HEK293 (cell line): ENCODE measurements around the gene SMIM12.
"Not testable (repeated sequence)": the region's sequence is repeated elsewhere in the genome, so short reads cannot be mapped to it uniquely, and the experiment has no call there.

ENCODE experiments used
- CTCF ChIA-PET: fragments of 350-600 bp; formaldehyde crosslinking; extraction: SDS; loops from one replicate; lab custom pipeline; 2021; ENCODE audit warnings: antibody characterized with exemption; lab: Yijun Ruan, JAX
- POLR2A ChIA-PET: fragments of 300-600 bp; formaldehyde crosslinking; extraction: SDS; loops from one replicate; lab custom pipeline; 2020; ENCODE audit warnings: antibody characterized with exemption, inconsistent platforms; lab: Yijun Ruan, JAX
- H3K27ac ChIP-seq: fragments of 200-500 bp; sonication (Bioruptor generic); 2 replicates; pipeline ENCODE4 v1.5.1; 2014; ENCODE audit warnings: low read depth, low read length, control low read depth, inconsistent platforms; ENCODE audit errors: extremely low read depth
- H3K36me3 ChIP-seq, 2 experiments: fragments of 200-500 bp in 1 of 2; sonication (Bioruptor generic) in 1 of 2; 1 replicate in 1 of 2; 2 replicates in 1 of 2; pipeline ENCODE4 v1.5.1; 2014 to 2017; ENCODE audit warnings: inconsistent platforms in 2 of 2, low read length in 2 of 2; ENCODE audit not compliant: control insufficient read depth in 2 of 2, insufficient read depth in 1 of 2
- H3K4me1 ChIP-seq: fragments of 200-500 bp; sonication (Bioruptor generic); 2 replicates; pipeline ENCODE4 v1.5.1; 2014; ENCODE audit warnings: mild to moderate bottlenecking, low read length, inconsistent platforms; ENCODE audit not compliant: control insufficient read depth, insufficient read depth
- H3K4me3 ChIP-seq: 2 replicates; pipeline ENCODE4 v1.5.1; 2011; ENCODE audit warnings: low read depth, mild to moderate bottlenecking, control low read depth, low read length, moderate library complexity
- H3K9me3 ChIP-seq: fragments of 200-500 bp; sonication (Bioruptor generic); 2 replicates; pipeline ENCODE4 v1.5.1; 2014; ENCODE audit warnings: low read depth, low read length, inconsistent platforms; ENCODE audit not compliant: control insufficient read depth, insufficient read depth
- ATF2 ChIP-seq: fragments of 450-650 bp; formaldehyde crosslinking; IDR thresholded peaks from 2 replicates; pipeline ENCODE4 v1.5.1; 2016; ENCODE audit warnings: missing biosample characterization, missing genetic modification characterization, low read depth
- ZBTB10 ChIP-seq: fragments of 450-650 bp; formaldehyde crosslinking; IDR thresholded peaks from 2 replicates; pipeline ENCODE4 v1.5.1; 2016; ENCODE audit warnings: missing biosample characterization, missing genetic modification characterization
- ZBTB11 ChIP-seq: fragments of 450-650 bp; formaldehyde crosslinking; conservative IDR thresholded peaks from 2 replicates; pipeline ENCODE4 v1.5.1; 2016; ENCODE audit warnings: low read depth, missing biosample characterization, missing genetic modification characterization
- ZBTB8A ChIP-seq: fragments of 450-650 bp; formaldehyde crosslinking; IDR thresholded peaks from 2 replicates; pipeline ENCODE4 v1.5.1; 2016; ENCODE audit warnings: missing biosample characterization, missing genetic modification characterization
- ZNF140 ChIP-seq: fragments of 450-650 bp; formaldehyde crosslinking; IDR thresholded peaks from 2 replicates; pipeline ENCODE4 v1.5.1; 2016; ENCODE audit warnings: missing biosample characterization, missing genetic modification characterization
- ZNF19 ChIP-seq: fragments of 450-650 bp; formaldehyde crosslinking; IDR thresholded peaks from 2 replicates; pipeline ENCODE4; 2016; ENCODE audit warnings: missing biosample characterization, missing genetic modification characterization, low read depth
- ZNF266 ChIP-seq: fragments of 450-650 bp; formaldehyde crosslinking; IDR thresholded peaks from 2 replicates; pipeline ENCODE4 v1.5.1; 2016; ENCODE audit warnings: missing biosample characterization, missing genetic modification characterization, low read depth
- ZNF394 ChIP-seq: fragments of 450-650 bp; formaldehyde crosslinking; IDR thresholded peaks from 2 replicates; pipeline ENCODE4 v1.5.1; 2016; ENCODE audit warnings: missing biosample characterization, missing genetic modification characterization, mild to moderate bottlenecking, moderate library complexity, borderline replicate concordance
- ZNF404 ChIP-seq: fragments of 450-650 bp; formaldehyde crosslinking; IDR thresholded peaks from 2 replicates; pipeline ENCODE4 v1.5.1; 2017; ENCODE audit warnings: missing biosample characterization, missing genetic modification characterization
- ZNF426 ChIP-seq: fragments of 450-650 bp; formaldehyde crosslinking; IDR thresholded peaks from 2 replicates; pipeline ENCODE4 v1.5.1; 2017; ENCODE audit warnings: missing biosample characterization, missing genetic modification characterization, mild to moderate bottlenecking, inconsistent platforms, moderate library complexity
- ZNF518A ChIP-seq: fragments of 450-650 bp; formaldehyde crosslinking; conservative IDR thresholded peaks from 2 replicates; pipeline ENCODE4 v1.5.1; 2016; ENCODE audit warnings: low read depth, missing biosample characterization, missing genetic modification characterization
- ZNF530 ChIP-seq: fragments of 450-650 bp; formaldehyde crosslinking; IDR thresholded peaks from 2 replicates; pipeline ENCODE4 v1.5.1; 2016; ENCODE audit warnings: low read depth, missing biosample characterization, missing genetic modification characterization
- ZNF555 ChIP-seq: fragments of 450-650 bp; formaldehyde crosslinking; conservative IDR thresholded peaks from 2 replicates; pipeline ENCODE4 v1.5.1; 2017; ENCODE audit warnings: missing biosample characterization, mild to moderate bottlenecking, missing genetic modification characterization, inconsistent platforms
- ZNF558 ChIP-seq: fragments of 450-650 bp; formaldehyde crosslinking; IDR thresholded peaks from 2 replicates; pipeline ENCODE4 v1.5.1; 2016; ENCODE audit warnings: missing biosample characterization, missing genetic modification characterization
- ZNF623 ChIP-seq: fragments of 450-650 bp; formaldehyde crosslinking; IDR thresholded peaks from 2 replicates; pipeline ENCODE4 v1.5.1; 2016; ENCODE audit warnings: missing biosample characterization, missing genetic modification characterization
- ZNF639 ChIP-seq: fragments of 450-650 bp; formaldehyde crosslinking; IDR thresholded peaks from 2 replicates; pipeline ENCODE4 v1.5.1; 2016; ENCODE audit warnings: missing biosample characterization, missing genetic modification characterization
- ZNF664 ChIP-seq: fragments of 450-650 bp; formaldehyde crosslinking; IDR thresholded peaks from 2 replicates; pipeline ENCODE4 v1.5.1; 2016; ENCODE audit warnings: missing biosample characterization, missing genetic modification characterization
- ZXDB ChIP-seq: fragments of 450-650 bp; formaldehyde crosslinking; IDR thresholded peaks from 2 replicates; pipeline ENCODE4 v1.5.1; 2016; ENCODE audit warnings: missing biosample characterization, missing genetic modification characterization

Gene SMIM12

GRCh38 chr1:34822202-34822601, 37.3 kb downstream of the SMIM12 start:
- Histone ChIP-seq H3K9me3 (no peaks in the 10 kb centered on the region), H3K27ac (no peak overlapping the region), H3K36me3 (no peaks in the 10 kb centered on the region), H3K4me3 (no peak overlapping the region), H3K4me1 (no peaks in the 10 kb centered on the region)
- CTCF ChIA-PET = no interaction called here
- POLR2A ChIA-PET = no interaction called here
- no peak for TF ChIP-seq ZBTB10 (tag by site-specific recombination)
- peak; percentile 73 for TF ChIP-seq ATF2 (tag by site-specific recombination)

- H3K4me1 ChIP-seq, H3K9me3 ChIP-seq, H3K4me3 ChIP-seq, CTCF ChIA-PET, POLR2A ChIA-PET, H3K36me3 ChIP-seq, H3K27ac ChIP-seq: not testable (repeated sequence)
- TF ChIP-seq ZNF623 (peak; percentile 64), ZNF140 (peak; percentile 82; the same call in 1 of the 2 replicates), ZNF19 (tag by site-specific recombination) (0 out of 2 replicates have a peak, but pooled peaks have one; percentile 59), ZNF426 (tag by site-specific recombination) (peak; percentile 70), ZNF664 (tag by site-specific recombination) (peak; percentile 38; the same call in 1 of the 2 replicates), ZBTB8A (peak; percentile 56), ZNF558 (tag by site-specific recombination) (0 out of 2 replicates have a peak, but pooled peaks have one; percentile 39), ZNF530 (tag by site-specific recombination) (0 out of 2 replicates have a peak, but pooled peaks have one; percentile 55), ZNF394 (tag by site-specific recombination) (peak; percentile 84), ZXDB (tag by site-specific recombination) (peak; percentile 45; the same call in 1 of the 2 replicates), ZNF404 (tag by site-specific recombination) (0 out of 2 replicates have a peak, but pooled peaks have one; percentile 24), ZNF518A (tag by site-specific recombination) (peak; percentile 84), ZNF266 (tag by site-specific recombination) (peak; percentile 48; the same call in 1 of the 2 replicates), ZNF639 (tag by site-specific recombination) (0 out of 2 replicates have a peak, but pooled peaks have one; percentile 26), ZNF555 (tag by site-specific recombination) (peak; percentile 57), ZBTB11 (tag by site-specific recombination) (peak; percentile 63)
Measured at GRCh38 chr1:34818862-34819261, 40.7 kb downstream of the SMIM12 start.
